AG04450 (cell line): Measurements from ENCODE around the gene GALNT1. TPM values are rescaled to one million over a fixed set of nuclear protein-coding genes. Genes with fewer than 3 reads are reported as not detected.

Experiments used
- CTCF ChIA-PET: fragments of 300-600, 350-600 bp; formaldehyde crosslinking; extraction: SDS; loops from one replicate; lab custom pipeline; 2022; ENCODE audit warnings: antibody characterized with exemption, inconsistent platforms; lab: Charles Lee
- POLR2A ChIA-PET: fragments of 350-600 bp; formaldehyde crosslinking; extraction: SDS; loops from one replicate; lab custom pipeline; 2021; ENCODE audit warnings: antibody characterized with exemption, inconsistent platforms; lab: Yijun Ruan, JAX
- DNase-seq: peaks from one replicate; pipeline ENCODE4 v3.0.0-alpha.2; 2011; ENCODE audit warnings: low read depth, low spot score
- H3K27ac ChIP-seq: one replicate; pipeline ENCODE4 v1.5.1; 2012; ENCODE audit warnings: low read depth, low read length, control low read depth
- H3K27me3 ChIP-seq: one replicate; pipeline ENCODE4 v1.6.0; 2012; ENCODE audit warnings: low read length; ENCODE audit not compliant: control insufficient read depth, insufficient read depth
- H3K4me3 ChIP-seq: 2 replicates; pipeline ENCODE4 v1.5.1; 2011; ENCODE audit warnings: mild to moderate bottlenecking, low read depth, low read length, control low read depth
- H3K9me3 ChIP-seq: 2 replicates; pipeline ENCODE4 v1.5.1; 2012; ENCODE audit warnings: low read length; ENCODE audit not compliant: control insufficient read depth, insufficient read depth
- polyA plus RNA-seq: library from polyadenylated mRNA; depleted of rRNA; stranded (reverse); fragments of >200 nt; gene quantifications from 2 replicates; pipeline ENCODE4 v1.2.3, GENCODE V29; 2011
- TF ChIP-seq, protein P1 (sequence below): IDR thresholded peaks from 2 replicates; pipeline ENCODE4 v1.5.1; 2011; ENCODE audit warnings: low read depth, low read length, control low read depth, inconsistent platforms

The GALNT1 gene
- polyA plus RNA-seq, 1 experiment: 69.5 TPM

DNA sequence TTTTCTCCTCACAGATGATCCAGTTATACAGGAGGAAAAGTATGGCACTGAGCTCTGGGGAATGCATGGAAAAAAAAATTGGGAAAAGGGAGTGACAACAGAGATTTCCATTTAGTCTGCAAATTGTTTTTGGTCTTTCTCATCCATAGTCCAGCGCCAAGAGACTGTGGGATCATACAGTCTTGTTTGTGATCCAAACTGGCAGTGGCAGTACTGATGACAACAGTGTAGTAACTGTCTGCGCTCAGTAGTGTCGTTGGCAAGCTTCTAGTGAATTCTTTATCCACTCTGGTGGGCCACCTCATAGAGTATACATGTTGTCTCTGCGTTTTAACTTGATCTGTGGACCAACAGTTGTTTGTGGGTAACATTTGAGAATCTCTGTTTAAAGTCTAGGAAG lies 37.9 kb downstream of the GALNT1 start:
- Histone ChIP-seq H3K27ac (no peak overlapping the region), H3K4me3 (no peak overlapping the region), H3K27me3 (no peaks in the 10 kb centered on the region), H3K9me3 (no peaks in the 10 kb centered on the region)
- CTCF ChIA-PET: interaction anchor here (1.8 kb wide), 1 partner anchor 233 kb away, joined by 6 read pairs; no protein-coding TSS in a partner anchor
- POLR2A ChIA-PET: no interaction called here
- no peak for DNase-seq
- TF ChIP-seq, protein P1, sequence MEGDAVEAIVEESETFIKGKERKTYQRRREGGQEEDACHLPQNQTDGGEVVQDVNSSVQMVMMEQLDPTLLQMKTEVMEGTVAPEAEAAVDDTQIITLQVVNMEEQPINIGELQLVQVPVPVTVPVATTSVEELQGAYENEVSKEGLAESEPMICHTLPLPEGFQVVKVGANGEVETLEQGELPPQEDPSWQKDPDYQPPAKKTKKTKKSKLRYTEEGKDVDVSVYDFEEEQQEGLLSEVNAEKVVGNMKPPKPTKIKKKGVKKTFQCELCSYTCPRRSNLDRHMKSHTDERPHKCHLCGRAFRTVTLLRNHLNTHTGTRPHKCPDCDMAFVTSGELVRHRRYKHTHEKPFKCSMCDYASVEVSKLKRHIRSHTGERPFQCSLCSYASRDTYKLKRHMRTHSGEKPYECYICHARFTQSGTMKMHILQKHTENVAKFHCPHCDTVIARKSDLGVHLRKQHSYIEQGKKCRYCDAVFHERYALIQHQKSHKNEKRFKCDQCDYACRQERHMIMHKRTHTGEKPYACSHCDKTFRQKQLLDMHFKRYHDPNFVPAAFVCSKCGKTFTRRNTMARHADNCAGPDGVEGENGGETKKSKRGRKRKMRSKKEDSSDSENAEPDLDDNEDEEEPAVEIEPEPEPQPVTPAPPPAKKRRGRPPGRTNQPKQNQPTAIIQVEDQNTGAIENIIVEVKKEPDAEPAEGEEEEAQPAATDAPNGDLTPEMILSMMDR: no peak

DNA sequence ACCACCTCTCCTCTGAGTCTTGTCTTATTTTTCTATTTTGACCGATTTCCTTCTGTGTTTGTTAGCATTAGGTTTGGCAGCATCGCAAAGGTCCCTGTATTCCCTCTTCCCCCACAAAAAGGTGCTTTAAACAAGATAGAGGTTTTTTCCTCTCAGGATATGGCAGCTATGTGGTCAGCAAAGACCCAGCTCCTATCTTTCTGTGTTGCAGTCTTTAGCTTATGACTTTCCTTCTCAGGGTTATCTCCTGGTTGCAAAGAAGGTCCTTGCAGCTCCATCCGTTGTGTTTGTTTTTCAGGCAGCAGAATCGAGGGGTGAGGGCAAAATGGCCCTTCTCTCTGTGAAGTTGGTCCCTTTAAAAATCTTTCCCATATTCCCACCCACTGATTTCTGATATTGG lies 38.4 kb downstream of the GALNT1 start:
- Histone ChIP-seq H3K4me3 (no peak overlapping the region), H3K27ac (no peak overlapping the region), H3K9me3 (no peaks in the 10 kb centered on the region), H3K27me3 (no peaks in the 10 kb centered on the region)
- DNase-seq: no peak
- CTCF ChIA-PET: interaction anchor here (0.7 kb wide), 1 partner anchor 212 kb away, joined by 3 read pairs; no protein-coding TSS in a partner anchor
- TF ChIP-seq, protein P1: no peak
- POLR2A ChIA-PET: no interaction called here

DNA sequence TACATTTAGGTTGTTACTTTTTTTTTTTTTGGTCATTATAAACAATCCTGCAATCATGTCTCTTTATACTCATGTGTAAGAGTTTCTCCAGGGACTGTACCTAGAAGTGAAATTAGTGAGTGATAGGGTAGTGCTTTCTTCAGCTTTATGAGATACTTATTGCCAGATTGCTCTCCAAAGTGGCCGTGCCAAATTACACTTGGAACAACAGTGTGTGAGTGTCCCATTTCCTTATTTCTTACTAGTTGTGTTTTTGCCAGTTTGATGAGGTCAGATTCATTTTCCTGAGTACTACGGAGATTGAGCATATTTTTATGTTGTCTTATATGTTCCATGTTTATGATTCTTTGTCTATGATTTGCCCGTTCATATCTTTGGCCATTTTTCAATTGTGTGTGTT lies 39.2 kb downstream of the GALNT1 start:
- POLR2A ChIA-PET: no interaction called here
- Histone ChIP-seq H3K27me3 (no peaks in the 10 kb centered on the region), H3K9me3 (no peaks in the 10 kb centered on the region), H3K27ac (no peak overlapping the region), H3K4me3 (no peak overlapping the region)
- TF ChIP-seq, protein P1: no peak
- CTCF ChIA-PET: no interaction called here
- DNase-seq: no peak

DNA sequence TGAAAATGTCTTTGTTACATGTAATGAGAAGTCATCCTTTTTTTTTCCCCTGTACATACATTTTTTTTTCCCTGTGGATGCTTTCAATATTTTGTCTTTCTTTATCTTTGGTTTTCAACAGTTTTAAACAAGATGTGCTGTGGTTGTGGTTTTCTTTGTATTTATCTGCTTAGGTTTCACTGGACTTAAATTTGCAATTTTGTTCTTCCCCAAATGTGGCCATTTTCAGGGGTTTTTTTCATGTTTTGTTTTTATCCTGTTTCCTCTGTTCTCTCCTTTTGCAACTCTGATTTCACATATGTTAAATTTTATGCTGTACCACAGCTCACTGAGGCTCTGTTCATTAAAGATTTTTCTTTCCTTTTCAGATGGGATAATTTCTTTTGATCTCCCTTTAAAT lies 41.7 kb downstream of the GALNT1 start:
- TF ChIP-seq, protein P1: no peak
- ChIA-PET CTCF (interaction anchor here (1.0 kb wide), 1 partner anchor 237 kb away, joined by 3 read pairs; no protein-coding TSS in a partner anchor), POLR2A (no interaction called here)
- H3K27ac ChIP-seq: no peak overlapping the region
- peaks cover 6% of the 10 kb centered on the region; the same call in 1 of the 2 replicates for H3K9me3 ChIP-seq
- DNase-seq: no peak
- no peaks in the 10 kb centered on the region for H3K27me3 ChIP-seq
- no peak overlapping the region for H3K4me3 ChIP-seq

DNA sequence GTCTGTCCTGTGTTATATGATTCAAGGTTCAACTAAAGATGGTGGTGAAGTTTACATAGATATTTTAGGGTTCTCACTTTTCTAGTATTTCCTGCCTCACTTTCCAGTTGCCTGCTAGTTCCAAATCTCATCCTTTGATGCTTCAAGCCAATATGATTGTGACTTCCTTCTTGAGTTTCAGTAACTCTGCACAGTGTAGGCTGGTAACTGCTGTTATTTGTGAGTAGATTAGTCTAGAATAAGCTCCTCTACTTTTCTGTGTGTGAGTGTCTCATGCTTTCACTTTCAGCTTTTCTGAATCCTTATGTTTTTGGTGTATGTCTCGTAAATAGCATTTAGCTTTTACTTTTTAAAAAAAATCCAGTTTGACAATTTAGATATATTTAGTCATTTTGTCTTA lies 42.6 kb downstream of the GALNT1 start:
- CTCF ChIA-PET: interaction anchor here (0.5 to 1.0 kb wide), 2 partner anchors 146 to 238 kb away, joined by 3 read pairs; no protein-coding TSS in a partner anchor
- no peak for DNase-seq
- no peak overlapping the region for H3K27ac ChIP-seq
- no peaks in the 10 kb centered on the region for H3K27me3 ChIP-seq
- TF ChIP-seq, protein P1: no peak
- POLR2A ChIA-PET: no interaction called here
- no peak overlapping the region for H3K4me3 ChIP-seq
- peaks cover 6% of the 10 kb centered on the region; the same call in 1 of the 2 replicates for H3K9me3 ChIP-seq
